Measurements from ENCODE around the gene MYOG. TPM values are rescaled to one million over a fixed set of nuclear protein-coding genes. Genes with fewer than 3 reads are reported as not detected.

The MYOG gene
- total RNA-seq, 1 experiment from 2014 or later, result not detected

DNA sequence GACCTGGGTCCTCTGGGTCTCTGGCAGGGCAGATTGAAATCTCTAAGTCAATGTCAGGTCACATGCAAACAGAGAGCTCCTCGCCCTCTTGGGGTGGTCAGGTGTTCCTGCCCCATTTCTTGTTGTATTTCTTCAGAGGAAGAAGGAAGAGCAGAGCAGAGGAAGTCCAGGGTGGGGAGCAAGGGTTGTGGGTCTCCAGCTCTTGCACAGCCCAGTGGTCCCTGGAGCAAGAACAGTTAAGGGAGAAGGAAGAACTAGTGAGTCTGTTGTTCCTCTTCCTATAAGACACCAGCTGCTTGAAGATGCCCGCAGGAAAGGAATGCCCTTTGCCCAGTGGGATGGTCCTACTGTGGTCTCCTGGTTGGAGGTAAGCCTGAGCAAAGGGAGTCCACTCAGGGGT is 26.3 kb downstream of the MYOG start:
- no peak overlapping the region for H3K56ac ChIP-seq (ENCODE audit: insufficient read length, low read depth, low read length)
- H3K27ac ChIP-seq (ENCODE audit: insufficient read length, low read depth, low read length), result no peak overlapping the region
- H2BK12ac ChIP-seq (ENCODE audit: insufficient read length, low read depth, low read length), result no peak overlapping the region
- H4K91ac ChIP-seq (ENCODE audit: insufficient read length, low read depth, low read length), result no peak overlapping the region
- Mint-ChIP-seq H3K36me3 (ENCODE audit: insufficient read depth in 1 of 3, low read depth in 3 of 3) (peaks cover 12 to 56% (median 26%) of the 10 kb centered on the region in 3 experiments; a peak in 6 of 7 replicates), H3K4me3 (no peak overlapping the region), H3K9me3 (peaks cover 2 to 3% of the 10 kb centered on the region in 2 experiments; a peak in 2 of 5 replicates), H3K27ac (0 out of 7 replicates have a peak overlapping the region, but pooled peaks of 1 of the 3 experiments have one; percentile 43), H3K4me1 (peaks cover 12 to 21% of the 10 kb centered on the region in 2 experiments), H3K27me3 (ENCODE audit: low read depth) (no peaks in the 10 kb centered on the region)
- H3K9ac ChIP-seq (ENCODE audit: extremely low read depth, insufficient read length, low read length), result no peak overlapping the region
- H4K8ac ChIP-seq (replicated peaks; ENCODE audit: insufficient read length, low read depth, low read length), result no peak overlapping the region
- H4K20me1 ChIP-seq (ENCODE audit: control insufficient read depth, insufficient read depth, insufficient read length), result no peaks in the 10 kb centered on the region
- H2BK20ac ChIP-seq (ENCODE audit: low read depth, low read length, poor library complexity, severe bottlenecking), result no peak overlapping the region
- no peak for DNase-seq
- H3K4me1 ChIP-seq (ENCODE audit: insufficient read depth, low read length), result peaks cover 2% of the 10 kb centered on the region; the same call in 1 of the 2 replicates
- H3K14ac ChIP-seq (ENCODE audit: insufficient read depth, low read length), result no peak overlapping the region
- H2BK5ac ChIP-seq (ENCODE audit: insufficient read length, low read length), result no peak overlapping the region
- H4K5ac ChIP-seq (ENCODE audit: insufficient read length, low read depth, low read length), result no peak overlapping the region
- no peak overlapping the region for H3K18ac ChIP-seq (ENCODE audit: insufficient read length, low read depth, low read length)
- H3K4ac ChIP-seq (ENCODE audit: low read depth, low read length), result no peak overlapping the region
- H3K23ac ChIP-seq (ENCODE audit: insufficient read length, low read depth, low read length), result no peak overlapping the region
- H3K79me2 ChIP-seq (ENCODE audit: insufficient read depth, low read length), result no peaks in the 10 kb centered on the region
- no peak overlapping the region for H2BK15ac ChIP-seq (ENCODE audit: low read depth, low read length)
- H3T11ph ChIP-seq (ENCODE audit: low read length), result no peak overlapping the region
- H3K4me2 ChIP-seq (ENCODE audit: insufficient read depth, insufficient read length, low read length), result no peak overlapping the region
- TF ChIP-seq CTCF (conservative IDR thresholded peaks at IDR 0.05), result no peak
- H3K23me2 ChIP-seq (ENCODE audit: insufficient read length, low read depth, low read length, poor library complexity, severe bottlenecking), result no peaks in the 10 kb centered on the region
- H3K9me3 ChIP-seq (ENCODE audit: control insufficient read depth, low read depth, low read length), result no peaks in the 10 kb centered on the region
- H3K79me1 ChIP-seq (ENCODE audit: insufficient read depth, low read depth, low read length, poor library complexity, severe bottlenecking), result no peaks in the 10 kb centered on the region
- no peak overlapping the region for H2AK5ac ChIP-seq (ENCODE audit: insufficient read length, low read length)
- no CpG with 5 or more reads among the region's 2 CpGs for WGBS (ENCODE audit: extremely low coverage, insufficient read length, low lambda C conversion rate)
- no peak overlapping the region for H2BK120ac ChIP-seq (ENCODE audit: low read depth, low read length, poor library complexity, severe bottlenecking)
- H3K27me3 ChIP-seq (ENCODE audit: insufficient read depth, low read length), result no peaks in the 10 kb centered on the region
- H2AFZ ChIP-seq (ENCODE audit: low read length), result no peak overlapping the region
